Inflammatory macrophage treated with lipopolysaccharide for 1 hour (primary cell): Measurements from ENCODE around the gene UBAC2.
"Not testable (repeated sequence)": the region's sequence is repeated elsewhere in the genome, so short reads cannot be mapped to it uniquely, and the experiment has no call there.

ENCODE experiments used
- DNase-seq, 2 donors: peaks; one replicate each; pipeline ENCODE4 v3.0.0-alpha.2; 2020 to 2022

The UBAC2 gene

GRCh38 chr13:99215184-99215830 is 14.7 kb downstream of the UBAC2 start:
- no peak for DNase-seq

GRCh38 chr13:99217461-99218110 is 16.9 kb downstream of the UBAC2 start:
- DNase-seq = no peak

- DNase-seq = no peak
These were observed 17.5 kb downstream of the UBAC2 start for GRCh38 chr13:99218126-99218525.

GRCh38 chr13:99218545-99218944 is 17.9 kb downstream of the UBAC2 start:
- no peak for DNase-seq

GRCh38 chr13:99218969-99219368 is 18.3 kb downstream of the UBAC2 start:
- DNase-seq = no peak

- no peak for DNase-seq
These were observed 19.7 kb downstream of the UBAC2 start for GRCh38 chr13:99220199-99220935.

GRCh38 chr13:99221567-99222239 is 21.0 kb downstream of the UBAC2 start:
- no peak for DNase-seq

- DNase-seq = peak in 1 of 2 donors; percentile 38
These were observed 22.9 kb downstream of the UBAC2 start for GRCh38 chr13:99223587-99223986.

GRCh38 chr13:99224021-99224420 is 23.4 kb downstream of the UBAC2 start:
- no peak for DNase-seq

GRCh38 chr13:99225078-99225477 is 24.4 kb downstream of the UBAC2 start:
- peak; percentile 86 to 88 for DNase-seq

GRCh38 chr13:99226513-99226912 is 25.9 kb downstream of the UBAC2 start:
- DNase-seq = no peak

- no peak for DNase-seq
These were observed 26.8 kb downstream of the UBAC2 start for GRCh38 chr13:99227331-99227900.

- peak; percentile 82 to 98 for DNase-seq
These were observed 27.4 kb downstream of the UBAC2 start for GRCh38 chr13:99227909-99228688.

- DNase-seq = peak; percentile 60 to 88
These were observed 28.4 kb downstream of the UBAC2 start for GRCh38 chr13:99228737-99229691.

- not testable (repeated sequence) for DNase-seq
These were observed 29.9 kb downstream of the UBAC2 start for GRCh38 chr13:99230588-99230987.

GRCh38 chr13:99230991-99231390 is 30.3 kb downstream of the UBAC2 start:
- DNase-seq = no peak

- DNase-seq = peak; percentile 62 to 87
These were observed 31.1 kb downstream of the UBAC2 start for GRCh38 chr13:99231721-99232120.

GRCh38 chr13:99237981-99238662 is 37.5 kb downstream of the UBAC2 start:
- no peak for DNase-seq

GRCh38 chr13:99246100-99246499 is 45.4 kb downstream of the UBAC2 start:
- no peak for DNase-seq

GRCh38 chr13:99249178-99249577 is 48.5 kb downstream of the UBAC2 start:
- not testable (repeated sequence) for DNase-seq
